ENCODE data around the gene NADSYN1.
A peak's percentile ranks its signal among the peaks of the same experiment; 100 is the strongest.

NADSYN1 gene

GRCh38 chr11:71466358-71466757, 13.4 kb downstream of the NADSYN1 start:
- peak in 4 of 10 donors; percentile 23 to 81 (median 53) for DNase-seq
- intact Hi-C loops (cut with DNase I), result no loop called here

GRCh38 chr11:71467164-71467563, 14.2 kb downstream of the NADSYN1 start:
- intact Hi-C loops (cut with DNase I), result no loop called here

GRCh38 chr11:71470946-71471345, 17.9 kb downstream of the NADSYN1 start:
- peak in 3 of 10 donors; percentile 5 to 44 (median 36) for DNase-seq
- intact Hi-C loops (cut with DNase I), result no loop called here

More at GRCh38 chr11:71467164-71467563, 14.2 kb downstream of the NADSYN1 start:
- DNase-seq, result peak in 1 of 10 donors; percentile 11

- intact Hi-C loops (cut with DNase I), result no loop called here
- peak in 2 of 10 donors; percentile 54 to 62 for DNase-seq
Measured at GRCh38 chr11:71472357-71472885, 19.4 kb downstream of the NADSYN1 start.

GRCh38 chr11:71472941-71473792, 20.2 kb downstream of the NADSYN1 start:
- intact Hi-C loops (cut with DNase I), result no loop called here
- peak in 2 of 10 donors; percentile 75 to 80 for DNase-seq

- intact Hi-C loops (cut with DNase I), result no loop called here
- peak in 2 of 10 donors; percentile 38 to 68 for DNase-seq
Measured at GRCh38 chr11:71473793-71474080, 20.7 kb downstream of the NADSYN1 start.

GRCh38 chr11:71474141-71474770, 21.3 kb downstream of the NADSYN1 start:
- DNase-seq, result peak in 3 of 10 donors; percentile 3 to 58 (median 50)
- intact Hi-C loops (cut with DNase I), result no loop called here

GRCh38 chr11:71474771-71475483, 21.9 kb downstream of the NADSYN1 start:
- peak in 3 of 10 donors; percentile 9 to 78 (median 76) for DNase-seq
- intact Hi-C loops (cut with DNase I), result no loop called here

GRCh38 chr11:71476031-71476430, 23.0 kb downstream of the NADSYN1 start:
- peak in 4 of 10 donors; percentile 11 to 84 (median 69) for DNase-seq
- intact Hi-C loops (cut with DNase I), result no loop called here

- DNase-seq, result peak in 4 of 10 donors; percentile 12 to 72 (median 60)
- intact Hi-C loops (cut with DNase I), result no loop called here
Measured at GRCh38 chr11:71476926-71477640, 24.1 kb downstream of the NADSYN1 start.

- intact Hi-C loops (cut with DNase I), result no loop called here
- peak in 4 of 10 donors; percentile 13 to 58 (median 34) for DNase-seq
Measured at GRCh38 chr11:71477641-71478527, 24.9 kb downstream of the NADSYN1 start.

GRCh38 chr11:71478528-71478840, 25.5 kb downstream of the NADSYN1 start:
- DNase-seq, result peak in 3 of 10 donors; percentile 21 to 82 (median 70)
- intact Hi-C loops (cut with DNase I), result no loop called here

- intact Hi-C loops (cut with DNase I), result no loop called here
- DNase-seq, result peak in 3 of 10 donors; percentile 36 to 50 (median 43)
Measured at GRCh38 chr11:71481101-71481960, 28.3 kb downstream of the NADSYN1 start.

- intact Hi-C loops (cut with DNase I), result no loop called here
Measured at GRCh38 chr11:71482216-71482615, 29.2 kb downstream of the NADSYN1 start.

GRCh38 chr11:71482746-71483364, 29.9 kb downstream of the NADSYN1 start:
- intact Hi-C loops (cut with DNase I), result no loop called here
- peak in 2 of 10 donors; percentile 32 to 49 for DNase-seq

More at GRCh38 chr11:71482216-71482615, 29.2 kb downstream of the NADSYN1 start:
- peak in 2 of 10 donors; percentile 55 to 67 for DNase-seq

- intact Hi-C loops (cut with DNase I), result no loop called here
- peak in 1 of 10 donors; percentile 6 for DNase-seq
Measured at GRCh38 chr11:71483692-71484091, 30.7 kb downstream of the NADSYN1 start.

- DNase-seq, result peak in 2 of 10 donors; percentile 58 to 62
- intact Hi-C loops (cut with DNase I), result no loop called here
Measured at GRCh38 chr11:71484248-71485062, 31.5 kb downstream of the NADSYN1 start.
